GM18868 (cell line): ENCODE data around the gene HDAC10.

Experiments
- ATAC-seq: cut with Tn5 transposase; IDR thresholded peaks from one replicate; pipeline ENCODE4 v1.9.1; 2021; ENCODE audit warnings: mild to moderate bottlenecking, moderate library complexity; ENCODE audit not compliant: unreplicated experiment

The HDAC10 gene

GRCh38 chr22:50204571-50204970 is 46.5 kb downstream of the HDAC10 start:
- ATAC-seq: no peak

- no peak for ATAC-seq
Observed at GRCh38 chr22:50203288-50203687, 47.8 kb downstream of the HDAC10 start.

- ATAC-seq: no peak
Observed at GRCh38 chr22:50202130-50202666, 48.9 kb downstream of the HDAC10 start.

GRCh38 chr22:50201191-50202129 is 49.6 kb downstream of the HDAC10 start:
- ATAC-seq: peak; percentile 12

GRCh38 chr22:50200461-50201190 is 50.4 kb downstream of the HDAC10 start, which contains the start of gene SELENOO:
Gene SELENOO, plus strand, starts transcription at chr22:50201011. Its CDS starts 26 bp downstream, at chr22:50201037.
- ATAC-seq: peak; percentile 68

- ATAC-seq: no peak
Observed at GRCh38 chr22:50199829-50200460, 51.1 kb downstream of the HDAC10 start.

- no peak for ATAC-seq
Observed at GRCh38 chr22:50199251-50199721, 51.8 kb downstream of the HDAC10 start.

- no peak for ATAC-seq
Observed at GRCh38 chr22:50198624-50199017, 52.4 kb downstream of the HDAC10 start.

- no peak for ATAC-seq
Observed at GRCh38 chr22:50197856-50198623, 53.0 kb downstream of the HDAC10 start.

- ATAC-seq: no peak
Observed at GRCh38 chr22:50197000-50197800, 53.9 kb downstream of the HDAC10 start.

- ATAC-seq: no peak
Observed at GRCh38 chr22:50196256-50196655, 54.8 kb downstream of the HDAC10 start.
